GM12872 (cell line): ENCODE data around the gene IP6K3.

ENCODE experiments used
- TF ChIP-seq, protein P1 (sequence below): IDR thresholded peaks from 3 replicates; pipeline ENCODE4 v1.5.1; 2011; ENCODE audit warnings: low read depth, mild to moderate bottlenecking, low read length, moderate library complexity; ENCODE audit not compliant: insufficient read depth

The IP6K3 gene

DNA sequence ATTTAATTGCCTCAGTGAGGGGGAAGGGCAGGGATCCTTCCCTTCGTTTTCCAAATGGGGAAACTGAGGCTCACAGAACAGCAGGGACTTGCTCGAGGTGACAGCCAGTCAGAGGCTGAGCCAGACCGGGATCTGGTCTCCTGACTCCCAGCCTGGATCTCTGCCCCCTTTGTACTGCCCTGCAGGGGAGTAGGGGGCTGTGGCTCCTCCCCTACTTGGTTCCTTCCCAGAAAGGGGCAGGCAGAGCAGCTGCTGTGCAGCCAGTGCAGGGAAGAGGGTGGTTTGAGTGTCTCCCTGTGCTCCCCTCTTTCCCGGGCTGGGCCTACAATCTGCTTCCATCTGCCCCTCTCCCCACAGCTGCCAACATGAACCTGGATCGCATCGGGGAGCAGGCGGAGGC lies 72.9 kb downstream of the IP6K3 start:
- TF ChIP-seq, protein P1, sequence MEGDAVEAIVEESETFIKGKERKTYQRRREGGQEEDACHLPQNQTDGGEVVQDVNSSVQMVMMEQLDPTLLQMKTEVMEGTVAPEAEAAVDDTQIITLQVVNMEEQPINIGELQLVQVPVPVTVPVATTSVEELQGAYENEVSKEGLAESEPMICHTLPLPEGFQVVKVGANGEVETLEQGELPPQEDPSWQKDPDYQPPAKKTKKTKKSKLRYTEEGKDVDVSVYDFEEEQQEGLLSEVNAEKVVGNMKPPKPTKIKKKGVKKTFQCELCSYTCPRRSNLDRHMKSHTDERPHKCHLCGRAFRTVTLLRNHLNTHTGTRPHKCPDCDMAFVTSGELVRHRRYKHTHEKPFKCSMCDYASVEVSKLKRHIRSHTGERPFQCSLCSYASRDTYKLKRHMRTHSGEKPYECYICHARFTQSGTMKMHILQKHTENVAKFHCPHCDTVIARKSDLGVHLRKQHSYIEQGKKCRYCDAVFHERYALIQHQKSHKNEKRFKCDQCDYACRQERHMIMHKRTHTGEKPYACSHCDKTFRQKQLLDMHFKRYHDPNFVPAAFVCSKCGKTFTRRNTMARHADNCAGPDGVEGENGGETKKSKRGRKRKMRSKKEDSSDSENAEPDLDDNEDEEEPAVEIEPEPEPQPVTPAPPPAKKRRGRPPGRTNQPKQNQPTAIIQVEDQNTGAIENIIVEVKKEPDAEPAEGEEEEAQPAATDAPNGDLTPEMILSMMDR: no peak

GRCh38 chr6:33672808-33673207 lies 73.9 kb downstream of the IP6K3 start:
- TF ChIP-seq, protein P1: peak; percentile 6; the same call in 1 of the 3 replicates

- TF ChIP-seq, protein P1: no peak
Observed at GRCh38 chr6:33671744-33672072, 75.0 kb downstream of the IP6K3 start.
